ENCODE results near the gene GARRE1.
A peak's percentile ranks its signal among the peaks of the same experiment; 100 is the strongest.
"Not testable (repeated sequence)": the region's sequence is repeated elsewhere in the genome, so short reads cannot be mapped to it uniquely, and the experiment has no call there.

Gene GARRE1

DNA sequence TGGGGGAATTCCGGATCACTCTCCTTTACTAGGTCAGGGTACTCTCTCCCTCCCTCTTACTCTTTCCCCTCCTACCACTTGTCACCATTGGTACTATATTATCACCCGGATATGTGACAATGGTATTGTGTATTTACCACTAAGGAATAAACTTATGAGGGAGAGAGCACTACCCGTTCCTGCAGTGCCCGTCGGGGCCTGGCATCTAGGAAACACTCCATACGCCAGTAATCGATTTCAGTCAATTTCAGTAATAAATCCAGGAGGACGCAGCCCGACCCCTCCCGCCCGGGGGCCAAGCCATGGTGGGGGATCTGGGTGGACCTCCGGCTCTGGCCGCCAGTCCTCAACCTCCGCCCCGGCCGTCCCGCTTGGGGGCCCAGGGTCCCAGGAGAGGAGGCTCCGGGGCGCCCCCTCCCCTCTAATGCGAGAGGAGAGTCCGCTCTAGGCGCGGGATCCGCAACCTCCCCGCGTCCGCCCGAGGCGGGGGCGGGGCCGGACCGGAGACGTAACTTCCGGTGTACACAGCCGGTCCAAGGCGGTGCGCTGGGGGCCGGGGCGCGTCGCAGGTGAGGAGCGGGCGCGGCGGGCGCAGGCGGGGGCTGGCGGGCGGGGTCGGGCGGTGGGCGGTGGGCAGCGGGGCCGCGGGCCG is at the start of gene GARRE1:
Gene GARRE1 (plus strand): TSS at position 509 of the 652 bp plus-strand sequence. CDS start 45,920 bp downstream, outside the sequence.
- DNase-seq (ENCODE audit: low read depth) = peak; percentile 50

DNA sequence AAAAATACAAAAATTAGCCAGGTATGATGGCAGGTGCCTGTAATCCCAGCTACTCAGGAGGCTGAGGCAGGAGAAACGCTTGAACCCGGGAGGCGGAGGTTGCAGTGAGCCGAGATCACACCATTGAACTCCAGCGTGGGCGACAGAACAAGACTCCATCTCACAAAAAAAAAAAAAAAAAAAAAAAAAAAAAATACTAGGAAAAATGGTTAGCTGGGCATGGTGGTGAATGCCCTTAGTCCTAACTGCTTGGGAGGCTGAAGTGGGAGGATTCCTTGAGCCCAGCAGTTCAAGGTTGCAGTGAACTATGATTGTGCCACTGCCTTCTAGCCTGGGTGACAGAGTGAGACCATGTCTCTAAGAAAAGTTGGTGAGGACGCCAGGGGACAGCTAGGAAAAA is 49.0 kb upstream of the GARRE1 start:
- not testable (repeated sequence) for DNase-seq (ENCODE audit: low read depth)

DNA sequence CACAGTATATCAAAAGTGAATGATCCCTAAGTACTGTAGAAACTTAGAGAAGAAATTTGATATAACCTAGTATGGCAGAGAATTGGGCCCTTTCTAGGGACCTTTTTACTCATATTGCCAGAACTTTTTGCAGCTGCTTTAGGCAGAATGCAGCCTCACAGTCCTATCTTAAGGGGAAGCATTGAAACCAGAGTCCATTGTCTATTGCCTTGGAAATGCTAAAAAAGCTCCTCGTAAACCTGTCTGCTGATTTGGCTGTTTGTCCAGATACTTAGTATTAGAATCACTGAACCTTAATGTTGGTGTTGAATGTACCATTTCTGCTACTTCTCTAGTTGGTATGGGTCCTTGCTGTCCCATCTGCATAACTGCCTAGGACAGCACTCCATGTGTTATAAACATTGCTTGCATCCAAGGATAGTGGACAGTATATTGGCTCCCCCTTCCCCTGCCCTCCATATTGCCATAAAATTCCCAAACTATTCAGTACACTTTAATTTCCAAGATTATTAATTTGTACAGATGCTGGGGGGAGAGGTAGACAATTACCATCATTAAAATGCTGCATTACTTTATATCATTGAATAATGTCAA is 46.0 kb upstream of the GARRE1 start:
- DNase-seq (ENCODE audit: low read depth) = no peak

GRCh38 chr19:34209726-34210125 is 44.6 kb upstream of the GARRE1 start:
- DNase-seq (ENCODE audit: low read depth) = no peak

GRCh38 chr19:34213283-34213682 is 41.1 kb upstream of the GARRE1 start:
- DNase-seq (ENCODE audit: low read depth) = no peak

GRCh38 chr19:34214040-34214439 is 40.3 kb upstream of the GARRE1 start:
- DNase-seq (ENCODE audit: low read depth) = no peak

GRCh38 chr19:34215006-34215665 is 39.2 kb upstream of the GARRE1 start:
- DNase-seq (ENCODE audit: low read depth) = no peak

DNA sequence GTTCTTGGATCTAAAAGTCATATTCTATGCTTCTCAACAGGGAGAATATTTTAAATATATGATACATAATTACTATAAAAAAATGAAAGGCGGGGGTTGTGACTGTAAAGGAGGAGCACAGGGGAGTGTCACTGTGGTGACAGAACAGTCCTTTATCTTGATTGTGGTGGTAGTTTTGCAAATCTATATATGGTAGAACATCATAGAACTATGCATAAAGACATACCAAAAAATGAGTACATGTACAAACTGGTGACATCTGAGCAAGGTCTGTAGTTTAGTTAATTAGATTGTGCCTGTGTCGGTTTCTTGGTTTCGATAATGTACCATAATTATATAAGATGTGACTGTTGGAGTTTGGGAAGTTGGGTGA is 38.7 kb upstream of the GARRE1 start:
- DNase-seq (ENCODE audit: low read depth) = no peak

GRCh38 chr19:34216745-34217219 is 37.6 kb upstream of the GARRE1 start:
- not testable (repeated sequence) for DNase-seq (ENCODE audit: low read depth)

- DNase-seq (ENCODE audit: low read depth) = peak; percentile 89
These were observed 36.2 kb upstream of the GARRE1 start for GRCh38 chr19:34217952-34218817.

DNA sequence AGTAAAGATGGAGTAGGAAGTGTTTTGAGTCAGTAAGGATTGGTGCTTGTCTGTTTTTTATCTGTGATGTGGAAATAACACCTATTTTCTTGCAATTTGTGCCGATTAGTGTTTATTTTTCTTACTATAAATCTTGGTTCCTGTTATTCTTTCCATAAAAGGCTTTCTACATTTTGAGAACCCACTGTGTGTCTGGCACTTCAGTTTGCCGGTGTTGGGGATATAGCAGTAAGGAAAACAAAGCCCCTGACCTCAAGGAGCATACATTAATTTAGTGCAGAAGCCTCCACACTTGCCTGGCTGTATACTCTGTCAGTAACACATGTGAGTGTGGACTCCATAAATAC is 35.6 kb upstream of the GARRE1 start:
- DNase-seq (ENCODE audit: low read depth) = no peak

GRCh38 chr19:34220472-34221063 is 33.8 kb upstream of the GARRE1 start:
- peak; percentile 51 for DNase-seq (ENCODE audit: low read depth)

GRCh38 chr19:34222386-34222785 is 32.0 kb upstream of the GARRE1 start:
- no peak for DNase-seq (ENCODE audit: low read depth)

GRCh38 chr19:34224996-34225658 is 29.2 kb upstream of the GARRE1 start:
- peak; percentile 25 for DNase-seq (ENCODE audit: low read depth)

DNA sequence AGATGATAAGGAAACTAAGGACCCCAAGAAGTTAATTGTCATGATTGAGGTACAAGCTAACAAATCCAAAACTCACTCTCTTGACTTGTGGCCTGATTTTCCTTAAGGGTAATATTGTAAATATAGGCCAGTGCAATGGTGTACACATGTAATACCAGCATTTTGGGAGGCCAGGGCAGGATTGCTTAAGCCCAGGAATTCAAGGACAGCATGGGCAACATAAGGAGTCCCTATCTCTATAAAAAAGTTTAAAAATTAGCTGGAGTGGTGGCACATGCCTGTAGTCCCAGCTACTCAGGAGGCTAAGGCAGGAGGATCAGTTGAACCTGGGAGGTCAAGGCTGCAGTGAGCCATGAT is 28.7 kb upstream of the GARRE1 start:
- peak; percentile 45 for DNase-seq (ENCODE audit: low read depth)

GRCh38 chr19:34226036-34226435 is 28.3 kb upstream of the GARRE1 start:
- DNase-seq (ENCODE audit: low read depth) = no peak

- no peak for DNase-seq (ENCODE audit: low read depth)
These were observed 26.0 kb upstream of the GARRE1 start for GRCh38 chr19:34228347-34228746.

DNA sequence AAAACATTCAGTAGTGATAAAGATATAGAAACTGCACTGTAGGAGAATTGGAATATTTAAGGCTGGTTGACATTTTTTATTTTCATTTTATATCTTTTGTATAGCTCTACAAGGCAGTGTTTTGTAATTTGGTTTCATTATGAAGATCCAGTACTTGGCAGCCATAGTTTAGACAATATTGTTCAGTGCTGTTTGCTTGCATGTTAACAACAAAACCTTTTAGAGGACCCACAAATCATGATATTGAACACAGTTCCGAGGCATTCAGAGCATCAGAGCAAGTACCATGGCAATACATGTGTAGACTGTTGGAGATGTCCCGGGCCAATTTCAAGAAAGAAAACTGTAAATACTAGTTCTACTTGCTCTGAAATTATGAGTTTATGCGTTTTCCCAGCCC is 25.6 kb upstream of the GARRE1 start:
- no peak for DNase-seq (ENCODE audit: low read depth)

DNA sequence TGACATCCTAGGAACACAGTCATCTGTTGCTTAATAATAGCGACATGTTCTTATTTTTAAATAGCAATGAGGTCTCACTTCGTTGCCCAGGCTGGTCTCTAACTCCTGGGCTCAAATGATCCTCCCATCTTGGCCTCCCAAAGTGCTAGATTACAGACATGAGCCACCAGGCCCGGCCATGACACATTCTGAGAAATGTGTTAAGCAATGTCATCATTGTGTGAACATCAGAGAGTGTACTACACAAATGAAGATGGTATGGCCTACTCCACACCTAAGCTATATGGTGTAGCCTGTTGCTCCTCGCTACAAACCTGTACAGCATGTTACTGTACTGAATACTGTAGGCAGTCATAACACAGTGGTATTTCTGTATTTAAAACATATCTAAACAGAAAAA is 24.6 kb upstream of the GARRE1 start:
- DNase-seq (ENCODE audit: low read depth) = no peak

DNA sequence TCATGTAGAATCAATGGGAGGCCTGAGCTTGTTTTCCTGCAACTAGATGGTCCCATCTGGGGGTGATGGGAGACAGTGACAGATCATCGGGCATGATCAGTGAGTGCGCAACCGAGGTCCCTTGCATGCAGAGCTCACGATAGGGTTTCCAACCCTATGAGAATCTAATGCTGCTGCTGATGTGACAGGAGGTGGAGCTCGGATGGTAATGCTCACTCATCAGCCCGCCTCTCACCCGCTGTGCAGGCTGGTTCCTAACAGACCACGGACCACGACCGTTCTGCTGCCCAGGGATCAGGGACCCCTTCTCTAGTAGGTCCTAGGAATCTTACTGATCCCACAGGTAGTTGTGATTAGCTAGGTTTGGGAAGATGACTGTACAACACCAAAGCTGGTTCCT is 23.5 kb upstream of the GARRE1 start:
- DNase-seq (ENCODE audit: low read depth) = no peak

- DNase-seq (ENCODE audit: low read depth) = no peak
These were observed 22.9 kb upstream of the GARRE1 start for GRCh38 chr19:34231439-34231838.

Measured in fibroblast of gingiva (primary cell).